GM23248 (cell line): Measurements from ENCODE around the gene PDGFD. TPM values are rescaled to one million over a fixed set of nuclear protein-coding genes. Genes with fewer than 3 reads are reported as not detected.

Experiments
- DNase-seq: peaks from one replicate; pipeline ENCODE4 v3.0.0-alpha.2; 2015
- H2AFZ ChIP-seq: fragments of 200-600 bp; sonication (generic); 2 replicates; pipeline ENCODE4 v1.6.1; 2016; ENCODE audit warnings: antibody characterized with exemption
- H3F3A ChIP-seq: fragments of 200-600 bp; sonication (generic); 2 replicates; pipeline ENCODE4 v1.6.1; 2016; ENCODE audit warnings: mild to moderate bottlenecking, antibody characterized with exemption, mixed run types; ENCODE audit not compliant: insufficient read depth
- H3K27ac ChIP-seq: fragments of 200-600 bp; sonication (generic); 2 replicates; pipeline ENCODE4 v1.5.1; 2016; ENCODE audit warnings: mild to moderate bottlenecking
- H3K27me3 ChIP-seq: fragments of 200-600 bp; sonication (generic); replicated peaks from 2 replicates; pipeline ENCODE4 v1.6.1; 2016; ENCODE audit warnings: mild to moderate bottlenecking; ENCODE audit not compliant: insufficient read depth
- H3K36me3 ChIP-seq: fragments of 200-600 bp; sonication (generic); 2 replicates; pipeline ENCODE4 v1.6.1; 2016; ENCODE audit warnings: low read depth, mild to moderate bottlenecking
- H3K4me1 ChIP-seq: fragments of 200-600 bp; sonication (generic); 2 replicates; pipeline ENCODE4 v1.6.1; 2016; ENCODE audit warnings: mild to moderate bottlenecking; ENCODE audit not compliant: insufficient read depth
- H3K4me2 ChIP-seq: fragments of 200-600 bp; sonication (generic); one replicate; pipeline ENCODE4 v1.6.1; 2016; ENCODE audit warnings: mild to moderate bottlenecking; ENCODE audit not compliant: unreplicated experiment
- H3K4me3 ChIP-seq: fragments of 200-600 bp; sonication (generic); 2 replicates; pipeline ENCODE4 v1.5.1; 2016; ENCODE audit warnings: mild to moderate bottlenecking
- H3K79me2 ChIP-seq: fragments of 200-600 bp; sonication (generic); 2 replicates; pipeline ENCODE4 v1.6.1; 2016; ENCODE audit warnings: mild to moderate bottlenecking; ENCODE audit not compliant: insufficient read depth
- H3K9ac ChIP-seq: fragments of 200-600 bp; sonication (generic); 2 replicates; pipeline ENCODE4 v1.6.1; 2016; ENCODE audit warnings: mild to moderate bottlenecking
- H3K9me2 ChIP-seq: fragments of 200-600 bp; sonication (generic); 2 replicates; pipeline ENCODE4 v1.6.1; 2016; ENCODE audit warnings: mixed run types, mild to moderate bottlenecking, moderate library complexity; ENCODE audit not compliant: insufficient read depth
- H3K9me3 ChIP-seq: fragments of 200-600 bp; sonication (generic); one replicate; pipeline ENCODE4 v1.6.1; 2017; ENCODE audit warnings: low read depth
- H4K20me1 ChIP-seq: fragments of 200-600 bp; sonication (generic); 2 replicates; pipeline ENCODE4 v1.6.0; 2016; ENCODE audit not compliant: insufficient read depth
- EZH2 ChIP-seq: fragments of 200-600 bp; sonication (generic); IDR thresholded peaks from 2 replicates; pipeline ENCODE4 v1.6.1; 2018; ENCODE audit warnings: antibody characterized with exemption, mild to moderate bottlenecking; ENCODE audit not compliant: insufficient read depth, poor library complexity, severe bottlenecking
- EZH2phosphoT487 ChIP-seq: fragments of 200-600 bp; sonication (generic); IDR thresholded peaks from 2 replicates; pipeline ENCODE4 v1.6.1; 2018; ENCODE audit warnings: antibody characterized with exemption, moderate library complexity, mild to moderate bottlenecking, low read depth; ENCODE audit not compliant: insufficient read depth
- WGBS, 2 experiments: methylation state at CpG; one replicate each; pipeline ENCODE4 v1.1.6; 2015 to 2017; ENCODE audit warnings: low lambda C conversion rate in 2 of 2, low coverage in 1 of 2; ENCODE audit errors: missing lambda C conversion rate in 2 of 2; 5-methylcytosine and 5-hydroxymethylcytosine counted together
- in situ Hi-C: fragments of 300-500 bp; cut with MboI; formaldehyde crosslinking; loops from 2 replicates; pipeline ENCODE4 v1.15.0; 2020
- polyA plus RNA-seq: library from polyadenylated mRNA; unstranded; fragments of >200 nt; fragmentation: Nextera tagmentation; extraction: Ambion mirVana; gene quantifications from 2 replicates; pipeline ENCODE4 v1.2.1, GENCODE V29; 2016
- total RNA-seq: library from RNA; depleted of rRNA; stranded (reverse); fragments of >200 nt; shearing (Covaris generic); gene quantifications from 2 replicates; pipeline ENCODE4 v1.2.3, GENCODE V29; 2014

PDGFD gene
- total and polyA plus RNA-seq, 2 experiments from 2014 or later = 0.81 to 1.3 TPM

DNA sequence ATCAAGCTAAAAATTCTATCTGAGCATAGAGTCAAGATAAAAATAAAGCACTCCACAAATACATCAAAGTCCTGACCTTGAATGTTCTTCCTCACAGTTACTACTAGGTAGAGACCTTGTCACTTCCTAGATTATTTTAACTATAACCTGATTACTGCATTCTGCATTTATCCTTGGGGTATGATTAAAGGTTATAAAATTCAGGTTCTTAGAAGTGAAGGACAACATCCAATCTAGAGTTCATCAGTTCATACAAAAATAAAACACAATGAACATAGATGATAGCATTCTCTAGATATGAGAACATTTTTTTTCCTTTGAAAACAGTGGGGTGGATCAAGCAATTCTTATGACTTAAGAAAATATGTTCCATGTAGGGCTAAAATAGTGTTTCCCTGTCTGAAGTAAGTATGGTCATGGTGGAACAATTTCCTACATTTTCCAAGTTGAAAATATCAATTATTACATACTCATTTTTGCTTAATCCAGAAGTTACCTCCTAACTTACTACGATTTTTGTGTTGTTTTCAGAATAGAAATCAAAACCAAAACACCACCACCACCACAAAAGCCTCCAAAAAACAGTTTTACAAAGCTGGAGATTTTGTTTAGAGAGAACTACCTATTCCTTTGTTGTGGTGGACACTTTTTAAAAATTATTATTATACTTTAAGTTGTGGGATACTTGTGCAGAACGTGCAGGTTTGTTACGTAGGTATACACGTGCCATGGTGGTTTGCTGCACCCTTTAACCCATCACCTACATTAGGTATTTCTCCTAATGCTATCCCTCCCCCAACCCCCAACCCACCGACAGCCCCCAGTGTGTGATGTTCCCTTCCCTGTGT is 239.6 kb downstream of the PDGFD start:
- no peak for TF ChIP-seq EZH2phosphoT487
- TF ChIP-seq EZH2 = no peak
- Histone ChIP-seq H3K4me2 (no peak overlapping the region), H2AFZ (no peak overlapping the region), H3K4me3 (no peak overlapping the region), H3K79me2 (no peaks in the 10 kb centered on the region), H3K27ac (no peak overlapping the region), H3F3A (peaks cover 18% of the 10 kb centered on the region; the same call in 1 of the 2 replicates), H3K4me1 (peaks cover 12% of the 10 kb centered on the region; the same call in 1 of the 2 replicates), H4K20me1 (no peaks in the 10 kb centered on the region), H3K9me3 (no peaks in the 10 kb centered on the region), H3K9me2 (no peaks in the 10 kb centered on the region), H3K9ac (no peak overlapping the region), H3K27me3 (no peaks in the 10 kb centered on the region), H3K36me3 (no peaks in the 10 kb centered on the region)
- no peak for DNase-seq
- in situ Hi-C loops = no loop called here
- WGBS, 2 experiments = 87 to 88% methylated on average over 5 of the region's 5 CpGs

GRCh38 chr11:103923451-103923931 is 240.5 kb downstream of the PDGFD start:
- H3F3A ChIP-seq = peaks cover 18% of the 10 kb centered on the region; the same call in 1 of the 2 replicates
- H3K4me2 ChIP-seq = no peak overlapping the region
- H4K20me1 ChIP-seq = no peaks in the 10 kb centered on the region
- DNase-seq = no peak
- no peak overlapping the region for H3K9ac ChIP-seq
- no peaks in the 10 kb centered on the region for H3K9me3 ChIP-seq
- H3K27me3 ChIP-seq = no peaks in the 10 kb centered on the region
- H3K27ac ChIP-seq = no peak overlapping the region
- H3K9me2 ChIP-seq = no peaks in the 10 kb centered on the region
- H2AFZ ChIP-seq = no peak overlapping the region
- no peaks in the 10 kb centered on the region for H3K36me3 ChIP-seq
- in situ Hi-C loops = no loop called here
- TF ChIP-seq EZH2phosphoT487 = no peak
- no peak for TF ChIP-seq EZH2
- H3K79me2 ChIP-seq = no peaks in the 10 kb centered on the region
- peaks cover 12% of the 10 kb centered on the region; the same call in 1 of the 2 replicates for H3K4me1 ChIP-seq
- H3K4me3 ChIP-seq = no peak overlapping the region

GRCh38 chr11:103920933-103921332 is 243.0 kb downstream of the PDGFD start:
- Histone ChIP-seq H3K9me3 (no peaks in the 10 kb centered on the region), H3K27ac (no peak overlapping the region), H3K9me2 (no peaks in the 10 kb centered on the region), H3F3A (peaks cover 18% of the 10 kb centered on the region; the same call in 1 of the 2 replicates), H3K4me1 (peaks cover 12% of the 10 kb centered on the region; the same call in 1 of the 2 replicates), H3K27me3 (no peaks in the 10 kb centered on the region), H3K9ac (no peak overlapping the region), H3K4me3 (no peak overlapping the region), H3K36me3 (no peaks in the 10 kb centered on the region), H3K4me2 (no peak overlapping the region), H3K79me2 (no peaks in the 10 kb centered on the region), H2AFZ (no peak overlapping the region), H4K20me1 (no peaks in the 10 kb centered on the region)
- no peak for DNase-seq
- TF ChIP-seq EZH2 = no peak
- no peak for TF ChIP-seq EZH2phosphoT487
- in situ Hi-C loops = no loop called here

DNA sequence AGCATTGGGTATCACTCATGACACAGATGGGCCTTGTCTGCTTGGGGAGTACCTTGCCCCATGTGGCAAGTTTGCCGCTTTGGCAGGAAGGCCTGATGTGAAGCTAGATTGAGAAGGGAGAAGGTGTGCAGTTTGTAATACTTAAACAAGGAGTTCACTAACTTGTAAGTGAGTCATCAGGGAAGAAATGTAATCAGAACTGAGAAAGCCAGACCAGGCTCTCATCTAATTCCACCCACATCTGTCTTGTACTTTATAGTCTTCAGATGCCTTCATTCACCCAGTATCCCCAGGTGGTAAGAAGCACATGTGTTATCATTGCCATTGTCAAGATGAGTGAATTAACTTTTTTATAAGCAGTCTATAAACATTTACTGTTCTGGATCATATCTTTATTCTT is 243.5 kb downstream of the PDGFD start:
- Histone ChIP-seq H3K4me2 (no peak overlapping the region), H3K9ac (no peak overlapping the region), H2AFZ (no peak overlapping the region), H3K36me3 (no peaks in the 10 kb centered on the region), H3K27me3 (no peaks in the 10 kb centered on the region), H3K27ac (no peak overlapping the region), H4K20me1 (no peaks in the 10 kb centered on the region), H3K4me3 (no peak overlapping the region), H3F3A (peaks cover 18% of the 10 kb centered on the region; the same call in 1 of the 2 replicates), H3K79me2 (no peaks in the 10 kb centered on the region), H3K9me3 (no peaks in the 10 kb centered on the region), H3K9me2 (no peaks in the 10 kb centered on the region), H3K4me1 (peaks cover 12% of the 10 kb centered on the region; the same call in 1 of the 2 replicates)
- in situ Hi-C loops = no loop called here
- no peak for TF ChIP-seq EZH2phosphoT487
- TF ChIP-seq EZH2 = no peak
- peak; percentile 50 for DNase-seq
- 92 to 100% methylated on average over 1 of the region's 1 CpG for WGBS, 2 experiments
